Keratinocyte (primary cell): ENCODE results near the gene TUFT1. TPM values are rescaled to one million over a fixed set of nuclear protein-coding genes. Genes with fewer than 3 reads are reported as not detected.

Experiments
- DNase-seq: peaks from one replicate; pipeline ENCODE4 v3.0.0-alpha.2; 2011; ENCODE audit warnings: low read depth, missing footprints, low spot score
- FAIRE-seq: peaks from 2 replicates; lab custom pipeline; 2011; peaks lifted over from hg19 to GRCh38; lab: Jason Lieb, UNC
- H2AFZ ChIP-seq: 2 replicates; pipeline ENCODE4 v1.6.0; 2012; ENCODE audit warnings: low read length, control low read depth, inconsistent platforms; ENCODE audit not compliant: control insufficient read depth
- H3K27ac ChIP-seq: 2 replicates; pipeline ENCODE4 v1.5.1; 2011; ENCODE audit warnings: low read length; ENCODE audit not compliant: control insufficient read depth, insufficient read depth
- H3K27me3 ChIP-seq: 3 replicates; pipeline ENCODE4 v1.6.0; 2011; ENCODE audit warnings: low read length; ENCODE audit not compliant: control insufficient read depth, insufficient read depth; ENCODE audit errors: extremely low read depth
- H3K36me3 ChIP-seq, 2 experiments: 2 replicates in 1 of 2; 3 replicates in 1 of 2; pipeline ENCODE4 v1.5.1; 2011; ENCODE audit warnings: low read length in 2 of 2, mild to moderate bottlenecking in 1 of 2; ENCODE audit not compliant: control insufficient read depth in 2 of 2, insufficient read depth in 2 of 2; ENCODE audit errors: extremely low read depth in 1 of 2
- H3K4me1 ChIP-seq: 3 replicates; pipeline ENCODE4 v1.5.1; 2011; ENCODE audit warnings: low read length; ENCODE audit not compliant: control insufficient read depth, insufficient read depth; ENCODE audit errors: extremely low read depth
- H3K4me2 ChIP-seq: 3 replicates; pipeline ENCODE4 v1.6.0; 2011; ENCODE audit warnings: low read depth, low read length; ENCODE audit not compliant: control insufficient read depth, insufficient read depth; ENCODE audit errors: extremely low read depth
- H3K4me3 ChIP-seq, 3 experiments: fragments of 200-600 bp in 1 of 3; sonication (generic) in 1 of 3; 2 replicates in 2 of 3; 3 replicates in 1 of 3; pipeline ENCODE4 v1.5.1; 2011 to 2016; ENCODE audit warnings: low read length in 3 of 3, mild to moderate bottlenecking in 3 of 3, control low read depth in 2 of 3, inconsistent platforms in 1 of 3, low read depth in 1 of 3, mixed read lengths in 1 of 3, mixed run types in 1 of 3, moderate library complexity in 1 of 3; ENCODE audit not compliant: control insufficient read depth in 2 of 3, insufficient read depth in 2 of 3; ENCODE audit errors: extremely low read depth in 1 of 3
- H3K79me2 ChIP-seq: 2 replicates; pipeline ENCODE4 v1.6.0; 2012; ENCODE audit warnings: low read length; ENCODE audit not compliant: control insufficient read depth, insufficient read depth
- H3K9ac ChIP-seq: 3 replicates; pipeline ENCODE4 v1.6.0; 2011; ENCODE audit warnings: low read length; ENCODE audit not compliant: control insufficient read depth, insufficient read depth; ENCODE audit errors: extremely low read depth
- H3K9me1 ChIP-seq: 3 replicates; pipeline ENCODE4 v1.6.0; 2011; ENCODE audit warnings: low read length; ENCODE audit not compliant: control insufficient read depth, insufficient read depth; ENCODE audit errors: extremely low read depth
- H3K9me3 ChIP-seq: 2 replicates; pipeline ENCODE4 v1.5.1; 2012; ENCODE audit warnings: low read depth, low read length; ENCODE audit not compliant: control insufficient read depth
- H4K20me1 ChIP-seq: 3 replicates; pipeline ENCODE4 v1.6.0; 2011; ENCODE audit warnings: low read length; ENCODE audit not compliant: control insufficient read depth, insufficient read depth; ENCODE audit errors: extremely low read depth
- EZH2 ChIP-seq: IDR thresholded peaks from one replicate; pipeline ENCODE4 v1.6.1; 2012; ENCODE audit warnings: inconsistent platforms, mild to moderate bottlenecking, low read length, moderate library complexity
- dilution Hi-C: fragments of 300-500 bp; cut with MboI; formaldehyde crosslinking; loops from one replicate; pipeline ENCODE4 v1.7.0; 2020; ENCODE audit warnings: low sequenced_read_pairs; ENCODE audit not compliant: extremely low pct_ligation_motif_present
- polyA plus RNA-seq, 5 experiments: library from polyadenylated mRNA; depleted of rRNA in 3 of 5; stranded (reverse) in 3 of 5; stranded (forward) in 1 of 5; unstranded in 1 of 5; fragments of >200 nt; gene quantifications; 1 replicate in 1 of 5; 2 replicates in 3 of 5; 3 replicates in 1 of 5; pipeline versions ENCODE4 v1.2.1 to v1.2.3, GENCODE V29; 2011 to 2012; ENCODE audit warnings: missing spikeins in 2 of 5, low read depth in 1 of 5, low replicate concordance in 1 of 5
- TF ChIP-seq, protein P1 (sequence below), 3 experiments: IDR thresholded peaks in 1 of 3; conservative IDR thresholded peaks in 1 of 3; optimal IDR thresholded peaks in 1 of 3; 2 replicates in 2 of 3; 3 replicates in 1 of 3; pipeline versions ENCODE3 to v1.5.1; 2011; ENCODE audit warnings: low read length in 3 of 3, mild to moderate bottlenecking in 3 of 3, moderate library complexity in 2 of 3, control low read depth in 1 of 3, inconsistent platforms in 1 of 3; ENCODE audit not compliant: insufficient read depth in 2 of 3; ENCODE audit errors: extremely low read depth in 1 of 3

The TUFT1 gene
- polyA plus RNA-seq, 1 donor (not counting 4 experiments of a cell fraction or from before 2014, with no cell fraction given) = 70.0 TPM

DNA sequence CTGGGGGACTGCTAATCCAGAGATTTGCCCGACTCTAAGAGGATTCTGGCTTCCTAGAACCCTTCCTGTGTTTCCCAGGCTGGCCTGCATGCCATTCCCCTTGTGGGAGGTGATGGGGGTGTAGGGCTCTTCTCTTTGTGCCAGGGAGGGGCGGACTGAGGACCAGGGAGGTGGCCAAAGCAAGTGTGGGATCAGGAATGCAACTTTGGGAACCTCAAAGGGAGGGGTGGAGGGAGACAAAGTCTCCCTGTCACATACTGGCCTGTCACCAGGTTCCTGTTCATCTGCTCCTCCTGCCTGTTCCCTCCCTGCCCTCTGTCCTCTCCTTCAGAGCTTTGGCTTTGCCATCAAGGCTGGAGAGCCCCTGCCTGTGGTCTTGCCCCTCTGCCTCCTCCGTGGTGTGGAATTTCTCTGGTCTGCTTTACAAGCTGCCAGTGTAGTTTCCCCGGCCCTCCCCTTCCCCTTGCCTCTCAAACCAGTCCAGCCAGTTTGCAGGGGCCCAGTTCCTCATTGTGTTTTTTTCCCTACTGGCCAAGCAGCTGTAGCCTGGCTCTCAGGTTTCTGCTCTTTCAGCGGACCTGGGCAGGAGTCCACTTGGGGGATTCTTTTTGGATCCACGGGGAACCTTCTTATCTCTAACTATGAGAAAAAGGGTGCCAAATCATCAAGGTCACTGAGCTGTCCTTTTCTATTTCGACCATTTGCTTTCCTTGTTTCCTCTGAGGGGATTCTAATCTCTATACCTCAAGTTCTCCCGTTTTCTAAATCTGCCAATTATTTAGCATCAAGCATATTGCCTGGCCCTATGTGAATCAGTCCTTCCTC, 27.1 kb upstream of the TUFT1 start:
- H3K36me3 ChIP-seq = no peaks in the 10 kb centered on the region
- H3K4me2 ChIP-seq = peak overlapping the region; percentile 95
- FAIRE-seq = peak; percentile 23
- H3K27ac ChIP-seq = peak overlapping the region; percentile 76
- peaks cover 2% of the 10 kb centered on the region for H3K9me1 ChIP-seq
- H3K79me2 ChIP-seq = no peaks in the 10 kb centered on the region
- H3K4me1 ChIP-seq = peaks cover 48% of the 10 kb centered on the region
- DNase-seq = no peak
- no peak for TF ChIP-seq EZH2
- TF ChIP-seq, protein P1, sequence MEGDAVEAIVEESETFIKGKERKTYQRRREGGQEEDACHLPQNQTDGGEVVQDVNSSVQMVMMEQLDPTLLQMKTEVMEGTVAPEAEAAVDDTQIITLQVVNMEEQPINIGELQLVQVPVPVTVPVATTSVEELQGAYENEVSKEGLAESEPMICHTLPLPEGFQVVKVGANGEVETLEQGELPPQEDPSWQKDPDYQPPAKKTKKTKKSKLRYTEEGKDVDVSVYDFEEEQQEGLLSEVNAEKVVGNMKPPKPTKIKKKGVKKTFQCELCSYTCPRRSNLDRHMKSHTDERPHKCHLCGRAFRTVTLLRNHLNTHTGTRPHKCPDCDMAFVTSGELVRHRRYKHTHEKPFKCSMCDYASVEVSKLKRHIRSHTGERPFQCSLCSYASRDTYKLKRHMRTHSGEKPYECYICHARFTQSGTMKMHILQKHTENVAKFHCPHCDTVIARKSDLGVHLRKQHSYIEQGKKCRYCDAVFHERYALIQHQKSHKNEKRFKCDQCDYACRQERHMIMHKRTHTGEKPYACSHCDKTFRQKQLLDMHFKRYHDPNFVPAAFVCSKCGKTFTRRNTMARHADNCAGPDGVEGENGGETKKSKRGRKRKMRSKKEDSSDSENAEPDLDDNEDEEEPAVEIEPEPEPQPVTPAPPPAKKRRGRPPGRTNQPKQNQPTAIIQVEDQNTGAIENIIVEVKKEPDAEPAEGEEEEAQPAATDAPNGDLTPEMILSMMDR (optimal IDR thresholded peaks at IDR 0.05 in 1 of 3, IDR thresholded peaks at IDR 0.05 in 1 of 3, conservative IDR thresholded peaks at IDR 0.05 in 1 of 3; ENCODE audit: extremely low read depth in 1 of 3, insufficient read depth in 2 of 3, low read length in 3 of 3) = no peak
- H3K4me3 ChIP-seq = peak overlapping the region in 2 of 3 experiments; percentile 74 to 84
- peak overlapping the region; percentile 77 for H2AFZ ChIP-seq
- no peaks in the 10 kb centered on the region for H3K9me3 ChIP-seq
- peak overlapping the region; percentile 68 for H3K9ac ChIP-seq
- dilution Hi-C loops = no loop called here
- H3K27me3 ChIP-seq = no peaks in the 10 kb centered on the region
- H4K20me1 ChIP-seq = no peaks in the 10 kb centered on the region

DNA sequence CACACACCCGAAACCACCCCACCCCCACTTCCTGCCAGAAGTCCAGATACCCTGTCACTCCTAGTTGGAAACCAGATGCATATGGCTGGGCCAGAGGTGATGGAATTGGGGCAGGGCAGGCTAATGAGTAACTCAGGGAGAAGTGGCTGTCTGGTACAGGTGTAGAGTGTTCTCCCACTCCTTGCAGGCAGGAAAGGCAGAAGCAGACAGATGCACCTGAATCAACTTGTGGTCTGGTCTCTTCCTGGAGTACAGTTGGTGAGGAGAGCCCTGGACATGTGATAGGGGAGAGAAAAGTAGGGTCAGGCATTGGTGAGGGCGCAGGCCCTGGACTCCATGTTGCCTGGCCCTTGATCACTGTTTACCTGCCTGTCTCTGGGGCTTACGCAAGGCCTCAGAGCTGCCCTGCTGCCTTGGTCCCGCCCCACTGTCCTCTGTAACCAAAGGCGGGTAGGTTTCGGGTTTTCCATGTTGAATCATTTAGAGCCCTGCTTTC, 26.4 kb upstream of the TUFT1 start:
- peak; percentile 29 for FAIRE-seq
- TF ChIP-seq EZH2 = no peak
- TF ChIP-seq, protein P1 (optimal IDR thresholded peaks at IDR 0.05 in 1 of 3, IDR thresholded peaks at IDR 0.05 in 1 of 3, conservative IDR thresholded peaks at IDR 0.05 in 1 of 3; ENCODE audit: extremely low read depth in 1 of 3, insufficient read depth in 2 of 3, low read length in 3 of 3) = no peak
- Histone ChIP-seq H3K4me3 (peak overlapping the region in 1 of 3 experiments; percentile 84), H4K20me1 (no peaks in the 10 kb centered on the region), H3K9me3 (no peaks in the 10 kb centered on the region), H3K9ac (peak overlapping the region; percentile 68), H3K4me2 (peak overlapping the region; percentile 95), H3K27me3 (no peaks in the 10 kb centered on the region), H2AFZ (no peak overlapping the region), H3K36me3 (no peaks in the 10 kb centered on the region), H3K79me2 (no peaks in the 10 kb centered on the region), H3K27ac (peak overlapping the region; percentile 76), H3K9me1 (peaks cover 2% of the 10 kb centered on the region), H3K4me1 (peaks cover 48% of the 10 kb centered on the region)
- peak; percentile 71 for DNase-seq
- dilution Hi-C loops = no loop called here
